ENCODE results near the gene GRK6.

The GRK6 gene

DNA sequence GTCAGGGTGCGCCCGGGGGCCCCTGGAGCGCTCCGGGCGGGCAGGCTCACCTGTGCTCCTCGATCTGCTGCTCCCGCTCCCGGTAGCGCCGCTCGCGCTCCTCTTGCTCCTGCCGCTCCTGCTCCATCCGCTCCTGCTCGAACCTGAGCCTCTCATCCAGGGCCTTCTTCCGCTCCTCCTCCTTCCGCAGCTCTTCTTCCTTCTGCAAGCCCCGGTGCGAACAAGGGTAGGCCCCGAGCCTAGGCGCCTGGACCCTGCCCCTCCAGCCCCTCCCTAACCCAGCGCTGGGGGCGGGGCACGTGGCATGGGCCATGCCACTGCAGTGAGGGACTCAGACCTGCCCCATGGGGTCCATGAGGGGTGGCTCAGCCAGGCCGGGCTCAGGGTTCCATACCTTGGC lies 40.4 kb downstream of the GRK6 start:
- DNase-seq (ENCODE audit: low read depth), result no peak
- no peak overlapping the region for H3K4me3 ChIP-seq (ENCODE audit: low read depth, low read length)
- TF ChIP-seq, protein P1, sequence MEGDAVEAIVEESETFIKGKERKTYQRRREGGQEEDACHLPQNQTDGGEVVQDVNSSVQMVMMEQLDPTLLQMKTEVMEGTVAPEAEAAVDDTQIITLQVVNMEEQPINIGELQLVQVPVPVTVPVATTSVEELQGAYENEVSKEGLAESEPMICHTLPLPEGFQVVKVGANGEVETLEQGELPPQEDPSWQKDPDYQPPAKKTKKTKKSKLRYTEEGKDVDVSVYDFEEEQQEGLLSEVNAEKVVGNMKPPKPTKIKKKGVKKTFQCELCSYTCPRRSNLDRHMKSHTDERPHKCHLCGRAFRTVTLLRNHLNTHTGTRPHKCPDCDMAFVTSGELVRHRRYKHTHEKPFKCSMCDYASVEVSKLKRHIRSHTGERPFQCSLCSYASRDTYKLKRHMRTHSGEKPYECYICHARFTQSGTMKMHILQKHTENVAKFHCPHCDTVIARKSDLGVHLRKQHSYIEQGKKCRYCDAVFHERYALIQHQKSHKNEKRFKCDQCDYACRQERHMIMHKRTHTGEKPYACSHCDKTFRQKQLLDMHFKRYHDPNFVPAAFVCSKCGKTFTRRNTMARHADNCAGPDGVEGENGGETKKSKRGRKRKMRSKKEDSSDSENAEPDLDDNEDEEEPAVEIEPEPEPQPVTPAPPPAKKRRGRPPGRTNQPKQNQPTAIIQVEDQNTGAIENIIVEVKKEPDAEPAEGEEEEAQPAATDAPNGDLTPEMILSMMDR (IDR thresholded peaks at IDR 0.05; ENCODE audit: low read depth, low read length, missing control alignments), result no peak

DNA sequence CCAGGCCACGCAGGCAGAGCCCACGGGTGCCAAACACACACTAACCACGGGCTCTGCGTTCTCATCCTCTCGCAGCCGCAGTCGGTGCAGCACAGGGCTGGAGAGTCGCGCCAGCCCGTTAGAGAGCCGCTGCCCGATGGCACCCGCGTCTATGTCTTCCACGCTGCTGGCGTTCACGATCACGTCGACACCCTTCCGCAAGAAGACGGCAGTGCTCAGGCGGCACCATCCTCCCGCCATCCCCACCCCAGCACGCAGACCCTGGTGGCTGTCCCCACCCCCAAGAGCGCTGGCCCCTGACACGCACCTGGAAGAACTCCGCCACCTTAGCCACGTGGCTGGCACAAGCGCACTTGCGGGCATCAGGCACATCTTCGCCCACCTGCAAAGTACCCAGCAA lies 41.0 kb downstream of the GRK6 start:
- TF ChIP-seq, protein P1 (IDR thresholded peaks at IDR 0.05; ENCODE audit: low read depth, low read length, missing control alignments), result no peak
- no peak overlapping the region for H3K4me3 ChIP-seq (ENCODE audit: low read depth, low read length)
- no peak for DNase-seq (ENCODE audit: low read depth)

DNA sequence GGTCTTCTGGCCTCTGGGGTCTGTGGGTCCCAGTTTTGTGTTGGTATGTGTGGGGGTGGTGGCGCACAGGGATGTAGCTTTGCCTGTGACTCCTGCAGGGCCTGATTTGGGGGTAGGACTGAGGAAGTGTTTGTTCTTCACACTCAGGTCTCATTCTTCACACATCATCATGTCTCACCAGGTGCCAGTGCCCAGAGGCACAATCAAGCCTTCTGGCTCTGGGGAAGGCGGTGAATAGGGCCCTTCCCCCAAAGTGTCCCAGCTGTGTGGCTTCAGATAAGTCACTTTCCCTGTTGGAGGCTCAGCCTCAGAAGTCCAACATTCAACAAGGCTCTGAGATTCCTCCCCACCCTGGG lies 41.8 kb downstream of the GRK6 start:
- TF ChIP-seq, protein P1 (IDR thresholded peaks at IDR 0.05; ENCODE audit: low read depth, low read length, missing control alignments), result no peak
- H3K4me3 ChIP-seq (ENCODE audit: low read depth, low read length), result no peak overlapping the region
- no peak for DNase-seq (ENCODE audit: low read depth)

DNA sequence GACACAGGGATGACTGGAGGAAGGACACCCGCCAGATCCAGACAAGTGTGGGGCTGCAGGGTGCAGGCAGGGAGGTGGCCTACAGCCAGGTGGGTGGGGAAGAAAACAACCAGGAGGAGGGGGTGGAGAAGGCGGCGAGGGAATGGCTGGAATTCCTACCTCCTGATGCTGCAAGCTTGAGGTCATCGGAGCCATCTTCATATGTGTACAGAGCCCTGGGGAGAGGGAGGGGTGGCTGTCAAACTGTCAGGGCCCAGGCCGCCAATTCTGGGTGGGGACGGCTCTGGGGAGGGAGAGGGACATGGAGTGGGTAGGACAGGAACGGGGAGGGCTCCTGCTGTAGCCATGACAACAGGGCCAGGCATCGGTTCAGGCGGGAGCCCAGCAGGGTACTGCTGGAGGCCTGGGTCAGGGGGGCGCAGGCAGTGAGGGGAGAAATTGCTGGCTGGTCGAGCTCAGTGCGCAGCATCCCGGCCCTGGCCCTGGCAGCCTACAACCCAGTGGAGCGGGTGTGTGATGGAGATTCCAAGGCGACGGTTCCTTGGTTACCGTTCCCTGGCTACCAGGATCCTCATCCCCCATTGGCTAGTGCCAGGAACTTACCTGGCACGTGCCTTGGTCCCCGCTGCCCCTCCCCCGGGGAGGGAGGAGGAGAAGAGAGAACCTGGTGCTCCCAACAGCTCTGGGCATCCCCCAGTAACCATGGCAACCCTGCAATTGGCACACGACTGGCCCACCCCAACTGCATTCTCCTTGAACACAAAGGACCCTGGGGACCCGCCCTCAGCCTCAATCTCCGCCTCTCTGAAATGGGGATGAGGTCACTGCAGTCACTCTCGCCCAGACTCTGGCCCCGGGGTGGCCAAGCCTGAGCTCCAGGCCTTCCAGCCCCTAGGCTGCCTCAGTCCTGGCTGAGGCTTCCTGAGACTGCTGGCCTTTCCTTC lies 42.5 kb downstream of the GRK6 start:
- TF ChIP-seq, protein P1 (IDR thresholded peaks at IDR 0.05; ENCODE audit: low read depth, low read length, missing control alignments), result no peak

DNA sequence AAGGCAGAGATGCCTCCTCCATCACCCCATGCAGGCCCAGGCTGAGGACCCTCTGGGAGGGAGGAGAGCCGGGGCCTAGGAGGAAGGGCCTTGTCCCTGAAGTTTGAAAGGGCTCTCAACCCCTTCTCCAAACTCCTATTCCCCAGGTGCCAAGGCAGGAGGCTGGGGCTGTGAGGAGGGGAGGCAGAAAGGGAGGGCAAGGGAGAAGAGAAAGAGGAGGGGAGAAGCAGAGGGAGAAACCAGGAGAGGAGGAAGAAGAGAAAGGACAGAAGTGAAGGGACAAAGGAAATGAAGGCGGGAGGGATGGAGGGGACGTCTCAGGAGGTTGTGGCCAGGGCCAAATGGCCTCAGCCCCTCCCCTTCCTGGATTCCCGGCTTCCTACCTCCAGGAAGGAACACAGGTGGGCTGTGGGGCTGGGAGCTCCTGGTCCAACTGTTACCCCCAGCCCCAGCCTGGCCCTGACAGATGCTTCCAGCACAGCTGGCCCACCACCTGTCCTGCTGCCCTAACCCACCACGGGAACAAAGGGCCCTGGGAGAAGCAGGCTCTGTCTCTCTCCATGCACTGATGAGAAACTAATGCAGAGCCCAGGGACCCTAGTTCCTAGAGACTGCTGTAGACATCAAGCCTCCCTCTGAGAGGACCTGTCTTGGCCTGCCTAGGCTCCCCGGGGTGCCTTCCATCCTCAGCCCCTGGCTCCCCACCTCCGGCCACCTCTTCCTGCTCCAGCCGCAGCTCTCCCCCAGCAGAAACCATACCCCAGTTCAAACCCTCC lies 43.5 kb downstream of the GRK6 start:
- TF ChIP-seq, protein P1 (IDR thresholded peaks at IDR 0.05; ENCODE audit: low read depth, low read length, missing control alignments), result no peak
- DNase-seq (ENCODE audit: low read depth), result no peak
- no peak overlapping the region for H3K4me3 ChIP-seq (ENCODE audit: low read depth, low read length)

More for the DNA sequence above, 42.5 kb downstream of the GRK6 start:
- no peak for DNase-seq (ENCODE audit: low read depth)
- no peak overlapping the region for H3K4me3 ChIP-seq (ENCODE audit: low read depth, low read length)

DNA sequence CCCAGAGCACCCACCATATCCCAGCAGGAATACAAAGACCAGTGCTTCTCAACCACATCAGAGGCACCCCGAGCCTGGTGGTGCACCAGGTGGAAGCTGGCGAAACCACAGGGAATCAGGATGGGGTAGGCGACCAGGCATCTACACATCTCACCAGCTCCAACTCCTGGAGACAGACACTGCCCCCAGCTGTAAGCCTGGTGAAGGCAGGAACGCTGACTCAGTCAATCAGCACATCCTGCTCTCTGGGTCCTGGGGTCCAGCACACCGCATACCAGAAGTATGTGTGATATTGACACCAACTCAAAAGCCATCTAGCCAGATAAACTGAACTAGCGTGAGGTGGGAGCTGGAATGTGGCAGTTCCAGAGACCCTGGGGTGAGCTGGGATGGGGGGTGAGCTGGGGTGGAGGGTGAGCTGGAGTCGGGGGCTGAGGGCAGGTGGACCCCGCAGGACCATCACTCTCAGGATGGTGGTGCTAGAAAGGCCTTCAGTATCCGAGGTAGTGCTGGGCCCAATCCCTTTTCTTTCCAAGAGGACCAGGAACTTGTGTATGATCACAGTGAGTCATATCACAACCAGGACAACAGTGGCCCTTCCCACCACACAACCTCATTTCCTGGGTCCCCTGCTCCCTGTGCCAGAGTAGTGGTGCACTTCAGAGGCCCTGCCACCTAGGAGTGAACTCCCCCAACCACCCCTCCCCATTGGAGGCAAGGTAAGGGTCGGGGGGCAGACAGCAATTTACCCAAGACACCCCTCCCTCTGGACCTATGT lies 44.5 kb downstream of the GRK6 start:
- no peak overlapping the region for H3K4me3 ChIP-seq (ENCODE audit: low read depth, low read length)
- no peak for DNase-seq (ENCODE audit: low read depth)
- TF ChIP-seq, protein P1 (IDR thresholded peaks at IDR 0.05; ENCODE audit: low read depth, low read length, missing control alignments), result no peak
